Calu3 (cell line): Measurements from ENCODE around the gene AAK1. TPM values are rescaled to one million over a fixed set of nuclear protein-coding genes. Genes with fewer than 3 reads are reported as not detected.

ENCODE experiments used
- BruUV-seq: library from RNA; stranded (reverse); fragments of 400-500 nt; replicated peaks from 2 replicates; lab custom pipeline; 2021; lab: Mats Ljungman, UMichigan
- CTCF ChIA-PET: fragments of 300-600 bp; sonication (Branson Sonifier 250); formaldehyde crosslinking; loops from one replicate; lab custom pipeline; 2022; ENCODE audit warnings: antibody characterized with exemption; lab: Charles Lee
- DNase-seq: peaks from one replicate; pipeline ENCODE4 v3.0.0; 2022
- H3K27ac Mint-ChIP-seq: one replicate; pipeline ENCODE4 v1.8.0; 2022; ENCODE audit warnings: mixed read lengths; ENCODE audit not compliant: unreplicated experiment
- H3K27me3 Mint-ChIP-seq: one replicate; pipeline ENCODE4 v1.8.0; 2022; ENCODE audit warnings: mixed read lengths; ENCODE audit not compliant: unreplicated experiment
- H3K36me3 Mint-ChIP-seq: one replicate; pipeline ENCODE4 v1.8.0; 2022; ENCODE audit warnings: mild to moderate bottlenecking, moderate library complexity, mixed read lengths; ENCODE audit not compliant: insufficient read depth, unreplicated experiment
- H3K4me1 Mint-ChIP-seq: one replicate; pipeline ENCODE4 v1.8.0; 2022; ENCODE audit warnings: mild to moderate bottlenecking, low read depth, mixed read lengths; ENCODE audit not compliant: unreplicated experiment
- H3K4me3 Mint-ChIP-seq: one replicate; pipeline ENCODE4 v1.8.0; 2022; ENCODE audit warnings: mild to moderate bottlenecking, low read depth, moderate library complexity, mixed read lengths; ENCODE audit not compliant: unreplicated experiment
- H3K9me3 Mint-ChIP-seq: one replicate; pipeline ENCODE4 v1.8.0; 2022; ENCODE audit warnings: low read depth, mixed read lengths; ENCODE audit not compliant: unreplicated experiment
- intact Hi-C: fragments of 100-400 bp; cut with micrococcal nuclease; formaldehyde crosslinking; loops from one replicate; pipeline ENCODE4 v1.10.0; 2022; ENCODE audit not compliant: unreplicated experiment
- total RNA-seq: library from RNA; stranded (reverse); gene quantifications from 2 replicates; pipeline ENCODE4 v1.2.3, GENCODE V29; 2022
- TF ChIP-seq, protein P1 (sequence below): fragments of 200-600 bp; IDR thresholded peaks from one replicate; pipeline ENCODE4 v1.8.0; 2022; ENCODE audit warnings: antibody characterized with exemption; ENCODE audit not compliant: unreplicated experiment

The AAK1 gene
- total RNA-seq, 1 experiment from 2014 or later: 46.7 TPM

DNA sequence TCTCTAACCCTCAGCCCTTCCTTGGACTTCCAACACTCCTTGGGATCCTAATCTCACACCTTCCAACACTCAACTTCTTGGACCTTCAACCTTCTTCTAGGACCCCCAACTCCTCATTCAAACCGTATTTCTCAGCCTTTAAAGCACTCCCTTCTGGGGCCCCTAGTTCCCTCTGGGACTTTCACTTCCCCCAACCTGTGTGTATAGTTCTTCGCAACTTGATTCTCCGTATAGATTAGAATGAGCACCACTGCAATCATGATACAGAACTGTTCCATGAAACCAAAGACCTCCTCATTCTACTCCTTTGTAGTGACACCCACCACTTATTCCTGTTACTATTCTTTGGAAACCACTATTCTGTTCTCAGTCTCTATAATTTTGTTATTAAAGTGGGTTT lies 144.3 kb downstream of the AAK1 start:
- no peak for DNase-seq
- H3K27me3 Mint-ChIP-seq: no peaks in the 10 kb centered on the region
- TF ChIP-seq, protein P1, sequence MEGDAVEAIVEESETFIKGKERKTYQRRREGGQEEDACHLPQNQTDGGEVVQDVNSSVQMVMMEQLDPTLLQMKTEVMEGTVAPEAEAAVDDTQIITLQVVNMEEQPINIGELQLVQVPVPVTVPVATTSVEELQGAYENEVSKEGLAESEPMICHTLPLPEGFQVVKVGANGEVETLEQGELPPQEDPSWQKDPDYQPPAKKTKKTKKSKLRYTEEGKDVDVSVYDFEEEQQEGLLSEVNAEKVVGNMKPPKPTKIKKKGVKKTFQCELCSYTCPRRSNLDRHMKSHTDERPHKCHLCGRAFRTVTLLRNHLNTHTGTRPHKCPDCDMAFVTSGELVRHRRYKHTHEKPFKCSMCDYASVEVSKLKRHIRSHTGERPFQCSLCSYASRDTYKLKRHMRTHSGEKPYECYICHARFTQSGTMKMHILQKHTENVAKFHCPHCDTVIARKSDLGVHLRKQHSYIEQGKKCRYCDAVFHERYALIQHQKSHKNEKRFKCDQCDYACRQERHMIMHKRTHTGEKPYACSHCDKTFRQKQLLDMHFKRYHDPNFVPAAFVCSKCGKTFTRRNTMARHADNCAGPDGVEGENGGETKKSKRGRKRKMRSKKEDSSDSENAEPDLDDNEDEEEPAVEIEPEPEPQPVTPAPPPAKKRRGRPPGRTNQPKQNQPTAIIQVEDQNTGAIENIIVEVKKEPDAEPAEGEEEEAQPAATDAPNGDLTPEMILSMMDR: no peak
- H3K36me3 Mint-ChIP-seq: no peaks in the 10 kb centered on the region
- no peaks in the 10 kb centered on the region for H3K9me3 Mint-ChIP-seq
- H3K4me1 Mint-ChIP-seq: peaks cover 8% of the 10 kb centered on the region
- CTCF ChIA-PET: no interaction called here
- intact Hi-C loops: no loop called here
- no peak overlapping the region for H3K4me3 Mint-ChIP-seq
- H3K27ac Mint-ChIP-seq: no peak overlapping the region
- BruUV-seq: no TSS peak

DNA sequence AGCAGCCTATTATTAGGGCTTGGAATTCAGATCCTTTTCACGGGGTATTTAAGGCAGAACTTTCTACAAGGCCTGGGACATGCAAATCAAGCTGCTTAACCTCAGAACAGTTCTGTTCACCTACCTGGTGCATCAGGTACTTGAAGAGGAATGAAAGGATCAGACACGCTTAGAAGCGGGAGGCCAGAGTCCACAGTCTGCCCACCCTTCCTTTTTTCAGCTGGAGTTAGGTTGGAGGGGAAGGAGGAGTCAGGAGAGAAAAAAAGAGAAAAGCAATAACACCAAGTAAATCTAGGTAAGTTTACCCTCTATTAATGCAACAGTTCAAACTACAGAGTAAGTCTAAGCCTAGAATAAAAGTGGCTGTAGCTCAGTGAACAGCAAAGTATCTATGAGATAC lies 147.7 kb downstream of the AAK1 start:
- TF ChIP-seq, protein P1: no peak

GRCh38 chr2:69495008-69495407 lies 148.5 kb downstream of the AAK1 start:
- Mint-ChIP-seq H3K36me3 (no peaks in the 10 kb centered on the region), H3K4me1 (peaks cover 3% of the 10 kb centered on the region), H3K9me3 (no peaks in the 10 kb centered on the region), H3K4me3 (no peak overlapping the region), H3K27ac (no peak overlapping the region), H3K27me3 (no peaks in the 10 kb centered on the region)
- CTCF ChIA-PET: no interaction called here
- no TSS peak for BruUV-seq
- intact Hi-C loops: no loop called here
- TF ChIP-seq, protein P1: no peak
- DNase-seq: no peak

More for the DNA sequence above, 147.7 kb downstream of the AAK1 start:
- peaks cover 8% of the 10 kb centered on the region for H3K4me1 Mint-ChIP-seq
- no peaks in the 10 kb centered on the region for H3K9me3 Mint-ChIP-seq
- H3K27me3 Mint-ChIP-seq: no peaks in the 10 kb centered on the region
- H3K36me3 Mint-ChIP-seq: no peaks in the 10 kb centered on the region
- H3K4me3 Mint-ChIP-seq: no peak overlapping the region
- CTCF ChIA-PET: interaction anchor here (0.8 to 0.9 kb wide), 2 partner anchors 12 to 58 kb away, joined by 4 to 8 read pairs; partner anchors contain the start of gene NFU1
- DNase-seq: no peak
- BruUV-seq: no TSS peak
- H3K27ac Mint-ChIP-seq: no peak overlapping the region
- intact Hi-C loops: no loop called here

DNA sequence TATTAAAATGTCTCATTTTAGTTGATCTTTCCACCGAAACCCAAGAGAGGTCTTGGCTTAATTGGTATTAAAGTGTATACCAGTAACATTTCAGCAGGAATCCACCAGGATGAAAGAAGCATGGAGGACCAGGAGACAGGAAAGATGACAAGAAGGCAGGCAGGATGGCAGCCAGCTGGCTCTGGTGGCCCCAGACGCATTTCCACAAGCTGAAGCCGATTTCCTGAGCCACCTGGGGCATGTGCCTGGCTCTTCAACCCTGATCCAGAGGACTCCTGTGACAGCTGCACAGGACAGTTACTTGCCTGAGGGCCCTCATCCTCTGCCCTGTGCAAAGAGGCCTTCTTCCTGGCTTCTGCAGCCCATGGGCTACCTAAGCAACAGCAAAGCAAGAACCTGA lies 149.4 kb downstream of the AAK1 start:
- Mint-ChIP-seq H3K27me3 (no peaks in the 10 kb centered on the region), H3K36me3 (no peaks in the 10 kb centered on the region), H3K4me3 (no peak overlapping the region), H3K27ac (no peak overlapping the region), H3K4me1 (no peaks in the 10 kb centered on the region), H3K9me3 (no peaks in the 10 kb centered on the region)
- TF ChIP-seq, protein P1: no peak
- BruUV-seq: no TSS peak
- intact Hi-C loops: no loop called here
- CTCF ChIA-PET: interaction anchor here (1.4 kb wide), 1 partner anchor 15 kb away, joined by 3 read pairs; no protein-coding TSS in a partner anchor
- DNase-seq: no peak
